ENCODE results near the gene BOLL. TPM values are rescaled to one million over a fixed set of nuclear protein-coding genes. Genes with fewer than 3 reads are reported as not detected.

The BOLL gene
- total RNA-seq, 4 donors from 2014 or later: not detected

DNA sequence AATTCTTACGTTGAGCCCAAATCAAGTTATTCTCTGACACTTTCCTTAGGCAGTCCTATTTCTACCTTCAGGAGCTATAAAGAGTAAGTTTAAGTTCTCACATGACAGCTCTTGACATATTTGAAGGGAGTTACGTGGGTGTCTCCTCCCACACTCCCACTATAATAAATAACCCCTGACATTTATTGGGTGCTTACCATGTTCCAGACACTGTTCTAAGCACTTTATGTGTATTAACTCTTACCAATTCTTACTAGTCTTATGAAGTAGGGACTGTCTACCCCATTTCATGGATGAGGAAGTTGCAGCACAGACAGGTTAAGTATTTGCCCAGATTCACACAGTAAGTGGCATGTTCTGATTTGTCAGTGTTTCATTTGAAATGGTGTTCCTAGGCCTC is 37.2 kb upstream of the BOLL start:
- Histone ChIP-seq H3K27ac (replicated peaks in 1 of 4) (no peak overlapping the region), H3K36me3 (no peaks in the 10 kb centered on the region), H3K4me1 (peaks cover 5 to 28% (median 17%) of the 10 kb centered on the region in 4 donors), H3K4me3 (no peak overlapping the region), H3K9me3 (no peaks in the 10 kb centered on the region), H3K27me3 (no peaks in the 10 kb centered on the region)
- 36% methylated on average over 2 of the region's 2 CpGs for WGBS
- intact Hi-C loops (cut with DNase I): no loop called here
- DNase-seq (ENCODE audit: extremely low spot score): no peak
- TF ChIP-seq POLR2A (IDR thresholded peaks at IDR 0.05; ENCODE audit: low read depth): no peak
- TF ChIP-seq CTCF (IDR thresholded peaks at IDR 0.05): no peak
- TF ChIP-seq EP300 (IDR thresholded peaks at IDR 0.05): no peak
- no peak for TF ChIP-seq POLR2AphosphoS5 (IDR thresholded peaks at IDR 0.05)

GRCh38 chr2:197821550-197822289 is 36.6 kb upstream of the BOLL start:
- H3K36me3 ChIP-seq: no peaks in the 10 kb centered on the region
- no peaks in the 10 kb centered on the region for H3K27me3 ChIP-seq
- no peaks in the 10 kb centered on the region for H3K9me3 ChIP-seq
- H3K4me3 ChIP-seq: no peak overlapping the region
- no peak for TF ChIP-seq POLR2A (IDR thresholded peaks at IDR 0.05; ENCODE audit: low read depth)
- no peak for TF ChIP-seq EP300 (IDR thresholded peaks at IDR 0.05)
- TF ChIP-seq CTCF (IDR thresholded peaks at IDR 0.05): no peak
- TF ChIP-seq POLR2AphosphoS5 (IDR thresholded peaks at IDR 0.05): no peak
- no peak overlapping the region for H3K27ac ChIP-seq (replicated peaks in 1 of 4)
- intact Hi-C loops (cut with DNase I): no loop called here
- H3K4me1 ChIP-seq: peaks cover 5 to 23% (median 15%) of the 10 kb centered on the region in 4 donors
- 79% methylated on average over 2 of the region's 2 CpGs for WGBS
- no peak for DNase-seq (ENCODE audit: extremely low spot score)

- Histone ChIP-seq H3K9me3 (no peaks in the 10 kb centered on the region), H3K27ac (replicated peaks in 1 of 4) (no peak overlapping the region), H3K27me3 (no peaks in the 10 kb centered on the region), H3K36me3 (no peaks in the 10 kb centered on the region), H3K4me3 (no peak overlapping the region), H3K4me1 (peaks cover 5 to 36% (median 21%) of the 10 kb centered on the region in 4 donors)
- WGBS: 90% methylated on average over 2 of the region's 2 CpGs
- no peak for DNase-seq (ENCODE audit: extremely low spot score)
- intact Hi-C loops (cut with DNase I): no loop called here
- TF ChIP-seq CTCF (IDR thresholded peaks at IDR 0.05) (no peak), POLR2AphosphoS5 (IDR thresholded peaks at IDR 0.05) (no peak), EP300 (IDR thresholded peaks at IDR 0.05) (no peak), POLR2A (IDR thresholded peaks at IDR 0.05; ENCODE audit: low read depth) (no peak)
Observed at GRCh38 chr2:197814526-197814925, 29.4 kb upstream of the BOLL start.

GRCh38 chr2:197813093-197813787 is 28.1 kb upstream of the BOLL start:
- no peak overlapping the region for H3K4me3 ChIP-seq
- no peak overlapping the region for H3K27ac ChIP-seq (replicated peaks in 1 of 4)
- no peak for DNase-seq (ENCODE audit: extremely low spot score)
- H3K4me1 ChIP-seq: peaks cover 5 to 42% (median 29%) of the 10 kb centered on the region in 4 donors
- no peaks in the 10 kb centered on the region for H3K27me3 ChIP-seq
- H3K36me3 ChIP-seq: no peaks in the 10 kb centered on the region
- no peaks in the 10 kb centered on the region for H3K9me3 ChIP-seq
- intact Hi-C loops (cut with DNase I): no loop called here
- WGBS: 71% methylated on average over 3 of the region's 3 CpGs
- TF ChIP-seq EP300 (IDR thresholded peaks at IDR 0.05) (no peak), CTCF (IDR thresholded peaks at IDR 0.05) (peak; percentile 23 to 49 (median 26)), POLR2AphosphoS5 (IDR thresholded peaks at IDR 0.05) (no peak)
